NT2/D1 (cell line): ENCODE results near the gene TACC2.

Experiments used
- DNase-seq: peaks from one replicate; pipeline ENCODE4 v3.0.0-alpha.2; 2011; ENCODE audit warnings: low read depth, low spot score
- H3K27me3 ChIP-seq: 2 replicates; pipeline ENCODE4 v1.6.0; 2011; ENCODE audit warnings: mild to moderate bottlenecking; ENCODE audit not compliant: insufficient read length, insufficient read depth
- H3K36me3 ChIP-seq: 2 replicates; pipeline ENCODE4 v1.6.1; 2011; ENCODE audit warnings: mild to moderate bottlenecking, low read length, mixed read lengths; ENCODE audit not compliant: insufficient read depth, insufficient read length
- H3K4me1 ChIP-seq: 2 replicates; pipeline ENCODE4 v1.5.1; 2011; ENCODE audit not compliant: insufficient read depth, insufficient read length
- H3K4me3 ChIP-seq: 2 replicates; pipeline ENCODE4 v1.5.1; 2011; ENCODE audit warnings: low read depth; ENCODE audit not compliant: insufficient read length
- H3K9ac ChIP-seq: 2 replicates; pipeline ENCODE4 v1.6.0; 2011; ENCODE audit warnings: low read depth; ENCODE audit not compliant: insufficient read length
- H3K9me3 ChIP-seq: 2 replicates; pipeline ENCODE4 v1.5.1; 2011; ENCODE audit warnings: mild to moderate bottlenecking, low read length; ENCODE audit not compliant: insufficient read depth
- SUZ12 ChIP-seq: IDR thresholded peaks from 2 replicates; pipeline ENCODE4 v1.6.1; 2011; ENCODE audit not compliant: insufficient read length, insufficient read depth; ENCODE audit errors: extremely low read depth
- YY1 ChIP-seq: IDR thresholded peaks from 2 replicates; pipeline ENCODE4 v1.6.1; 2011; ENCODE audit not compliant: insufficient read length, insufficient read depth
- ZNF274 ChIP-seq: IDR thresholded peaks from 2 replicates; pipeline ENCODE4 v1.6.1; 2011; ENCODE audit warnings: mild to moderate bottlenecking, low read depth, low read length

The TACC2 gene

DNA sequence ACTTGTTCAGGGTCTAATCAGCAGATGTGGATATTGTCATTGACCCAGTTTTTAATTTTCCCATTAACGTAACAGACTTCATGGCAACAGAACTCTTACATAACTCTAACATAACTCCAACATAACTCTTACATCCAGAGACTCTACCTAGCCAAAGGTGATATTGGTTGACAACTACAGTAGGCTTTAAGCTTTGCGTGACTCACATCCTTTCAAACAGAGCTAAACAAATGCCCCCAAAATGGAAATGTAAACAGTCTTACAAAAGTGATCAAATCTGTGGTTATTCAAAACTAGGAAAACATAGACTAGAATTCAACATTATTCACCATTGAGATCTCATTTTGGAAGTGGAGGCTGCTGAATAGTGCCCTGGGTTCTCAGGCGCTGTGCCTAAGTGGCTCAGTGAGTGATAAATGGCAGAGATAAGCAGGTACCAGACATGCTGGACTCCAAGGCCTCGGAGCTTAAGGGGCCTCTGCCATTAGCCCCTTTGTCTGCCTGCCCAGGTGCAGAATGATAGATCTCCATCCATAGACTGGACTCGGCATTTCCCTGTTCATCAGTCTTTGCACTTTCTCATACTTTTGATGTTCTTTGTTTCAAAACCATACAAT lies 247.8 kb downstream of the TACC2 start:
- H3K9me3 ChIP-seq = no peaks in the 10 kb centered on the region
- no peak for DNase-seq
- no peak overlapping the region for H3K4me3 ChIP-seq
- TF ChIP-seq ZNF274 = no peak
- no peak for TF ChIP-seq YY1
- TF ChIP-seq SUZ12 = no peak
- H3K27me3 ChIP-seq = no peaks in the 10 kb centered on the region
- no peaks in the 10 kb centered on the region for H3K4me1 ChIP-seq
- no peak overlapping the region for H3K9ac ChIP-seq
- peaks cover 37% of the 10 kb centered on the region for H3K36me3 ChIP-seq

DNA sequence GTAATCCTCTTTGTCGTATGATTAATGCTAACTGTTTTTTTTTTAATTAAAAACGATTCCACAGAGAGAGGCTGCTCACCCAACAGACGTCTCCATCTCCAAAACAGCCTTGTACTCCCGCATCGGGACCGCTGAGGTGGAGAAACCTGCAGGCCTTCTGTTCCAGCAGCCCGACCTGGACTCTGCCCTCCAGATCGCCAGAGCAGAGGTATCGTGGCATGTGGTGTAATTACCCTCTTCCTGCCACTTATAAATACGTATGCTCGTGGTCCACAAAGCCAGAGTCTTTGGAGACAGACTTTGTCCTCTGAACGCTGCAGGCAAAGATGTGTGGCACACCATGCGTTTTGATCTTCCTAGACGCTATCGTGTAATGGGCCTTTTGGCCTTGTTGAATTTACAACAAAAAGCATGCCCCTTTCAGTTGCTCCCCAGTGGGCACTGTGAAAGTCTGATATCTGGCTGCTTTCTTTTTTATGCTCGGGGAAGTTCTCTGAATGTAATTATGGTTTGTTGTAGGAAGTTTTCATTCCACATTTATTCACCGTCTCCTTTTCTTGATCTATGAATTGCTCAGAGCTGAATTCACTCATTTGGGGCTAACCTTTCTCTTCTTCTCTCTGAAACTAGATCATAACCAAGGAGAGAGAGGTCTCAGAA lies 248.5 kb downstream of the TACC2 start:
- no peak for DNase-seq
- H3K4me1 ChIP-seq = no peaks in the 10 kb centered on the region
- H3K27me3 ChIP-seq = no peaks in the 10 kb centered on the region
- H3K4me3 ChIP-seq = no peak overlapping the region
- no peak overlapping the region for H3K9ac ChIP-seq
- peaks cover 38% of the 10 kb centered on the region for H3K36me3 ChIP-seq
- H3K9me3 ChIP-seq = no peaks in the 10 kb centered on the region
- TF ChIP-seq SUZ12 (no peak), ZNF274 (no peak), YY1 (no peak)

DNA sequence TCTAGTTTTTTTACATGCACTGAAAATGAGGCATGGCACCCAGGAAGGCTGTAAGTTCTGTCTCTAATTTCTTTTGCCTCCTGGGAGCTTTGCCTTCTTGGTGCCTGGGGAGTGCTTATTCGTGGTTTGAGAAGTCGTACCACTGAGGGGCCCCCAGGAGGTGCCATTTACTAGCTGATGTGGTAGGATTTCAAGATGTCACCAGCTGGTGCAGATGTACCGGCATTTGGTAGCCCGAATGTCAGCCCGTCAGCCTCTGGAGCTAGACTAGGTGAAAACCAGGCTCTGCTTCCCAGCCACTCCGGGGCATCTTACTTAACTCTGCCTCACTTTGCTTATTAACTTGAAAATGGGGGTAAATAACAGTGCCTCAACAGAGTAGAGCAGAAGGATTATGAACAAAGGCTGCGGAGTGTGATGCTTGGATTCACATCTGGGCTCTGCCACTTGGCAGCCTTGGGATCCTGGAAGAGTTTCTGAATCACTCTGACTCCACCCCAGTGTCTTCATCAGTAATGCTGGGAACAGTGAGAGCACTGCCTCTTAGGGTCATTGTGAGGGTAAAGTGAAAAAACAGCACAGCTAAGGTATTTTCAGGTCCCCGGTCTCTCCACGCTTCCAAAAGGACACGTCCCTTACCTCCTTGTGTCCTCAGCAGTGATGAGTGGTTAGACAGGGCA lies 250.8 kb downstream of the TACC2 start:
- Histone ChIP-seq H3K9ac (no peak overlapping the region), H3K36me3 (peaks cover 50% of the 10 kb centered on the region), H3K9me3 (no peaks in the 10 kb centered on the region), H3K4me1 (no peaks in the 10 kb centered on the region), H3K27me3 (no peaks in the 10 kb centered on the region), H3K4me3 (no peak overlapping the region)
- TF ChIP-seq SUZ12 (no peak), YY1 (no peak), ZNF274 (no peak)
- DNase-seq = no peak

DNA sequence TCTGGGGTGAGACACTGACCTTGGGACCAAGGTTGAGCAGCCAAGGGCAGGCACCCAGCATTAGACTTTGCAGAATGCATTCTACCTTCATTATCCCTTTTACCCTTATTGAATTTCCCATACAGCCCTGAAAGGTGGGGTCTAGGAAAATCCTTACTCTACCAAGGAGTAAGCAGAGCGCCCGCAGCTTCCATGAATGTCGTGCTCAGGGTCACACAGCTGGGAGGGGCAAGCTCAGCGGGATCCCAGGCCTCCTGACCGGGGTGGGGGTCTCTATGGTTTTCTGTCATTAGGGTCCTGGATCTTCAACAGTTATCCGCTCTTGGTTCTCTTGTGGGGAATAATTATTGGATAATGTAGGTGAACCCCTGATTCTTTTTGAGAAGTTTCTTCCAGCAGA lies 251.4 kb downstream of the TACC2 start:
- H3K4me1 ChIP-seq = no peaks in the 10 kb centered on the region
- no peak for DNase-seq
- no peak overlapping the region for H3K4me3 ChIP-seq
- H3K27me3 ChIP-seq = no peaks in the 10 kb centered on the region
- no peak overlapping the region for H3K9ac ChIP-seq
- H3K9me3 ChIP-seq = no peaks in the 10 kb centered on the region
- TF ChIP-seq ZNF274 (no peak), SUZ12 (no peak), YY1 (no peak)
- H3K36me3 ChIP-seq = peaks cover 50% of the 10 kb centered on the region

DNA sequence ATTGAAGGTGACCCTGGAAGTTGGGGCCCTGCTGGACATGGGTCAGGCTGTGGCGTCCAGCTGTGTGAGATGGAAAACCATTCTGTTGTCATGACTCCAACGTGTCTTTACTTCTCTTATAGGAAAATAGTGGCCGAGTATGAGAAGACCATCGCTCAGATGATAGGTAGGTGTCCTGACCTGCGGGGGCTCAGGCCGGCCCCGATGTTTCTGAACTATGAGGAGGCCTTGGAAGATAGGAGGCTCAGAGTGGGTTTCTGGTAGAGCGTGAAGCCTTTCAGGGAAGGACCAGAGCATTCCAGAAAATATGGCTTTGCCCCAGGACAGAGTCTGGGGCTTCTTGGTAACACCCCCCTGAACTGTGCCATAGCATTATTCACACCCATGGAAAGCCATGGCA lies 252.9 kb downstream of the TACC2 start:
- no peaks in the 10 kb centered on the region for H3K9me3 ChIP-seq
- H3K36me3 ChIP-seq = peaks cover 52% of the 10 kb centered on the region
- TF ChIP-seq SUZ12 (no peak), ZNF274 (no peak), YY1 (no peak)
- no peak overlapping the region for H3K4me3 ChIP-seq
- no peak overlapping the region for H3K9ac ChIP-seq
- no peak for DNase-seq
- peaks cover 3% of the 10 kb centered on the region for H3K4me1 ChIP-seq
- no peaks in the 10 kb centered on the region for H3K27me3 ChIP-seq

DNA sequence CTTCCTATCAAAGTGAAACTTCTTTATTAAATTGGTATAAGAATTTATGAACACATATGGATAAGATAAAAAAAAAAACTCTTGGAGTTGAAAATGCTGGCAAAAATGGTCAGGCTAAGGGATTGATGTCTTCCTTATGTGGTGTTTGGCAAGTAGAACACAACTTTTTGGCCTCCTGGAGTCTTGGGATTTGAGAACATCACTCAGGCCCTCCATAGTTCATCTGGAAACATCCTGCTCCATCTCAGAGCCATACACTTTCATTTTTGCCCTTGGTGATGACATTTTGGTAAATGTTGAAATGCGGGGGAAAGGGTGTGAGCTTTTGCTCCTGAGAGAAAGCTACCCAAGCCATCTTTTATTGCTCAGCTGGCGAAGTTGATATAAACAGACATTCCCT lies 254.6 kb downstream of the TACC2 start:
- H3K4me3 ChIP-seq = no peak overlapping the region
- H3K9ac ChIP-seq = no peak overlapping the region
- H3K27me3 ChIP-seq = no peaks in the 10 kb centered on the region
- TF ChIP-seq SUZ12 (no peak), ZNF274 (no peak), YY1 (no peak)
- H3K4me1 ChIP-seq = peaks cover 3% of the 10 kb centered on the region
- no peak for DNase-seq
- peaks cover 43% of the 10 kb centered on the region for H3K36me3 ChIP-seq
- no peaks in the 10 kb centered on the region for H3K9me3 ChIP-seq
